Activated naive CD8-positive, alpha-beta T cell treated with anti-CD3 and anti-CD28 coated beads, Interleukin-2, amount 10 ng/mL, durations not matched to agents 7 days and 5 days (primary cell): ENCODE measurements around the gene JMJD6. TPM values are rescaled to one million over a fixed set of nuclear protein-coding genes. Genes with fewer than 3 reads are reported as not detected.
"Not testable (repeated sequence)": the region's sequence is repeated elsewhere in the genome, so short reads cannot be mapped to it uniquely, and the experiment has no call there.

Experiments
- ATAC-seq: fragments of 150-1000 bp; cut with Tn5 transposase; one replicate; pipeline ENCODE4 v1.10.0; 2021; ENCODE audit warnings: low read depth, moderate library complexity
- POLR2A ChIA-PET: fragments of 350-600 bp; sonication (Branson Sonifier 250); formaldehyde crosslinking; loops from one replicate; lab custom pipeline; 2021; ENCODE audit warnings: antibody characterized with exemption; lab: Charles Lee
- DNase-seq: peaks from one replicate; pipeline ENCODE4 v3.0.0; 2021
- H3K27ac Mint-ChIP-seq: one replicate; pipeline ENCODE4 v1.8.0; 2022; ENCODE audit warnings: mild to moderate bottlenecking, mixed read lengths
- H3K27me3 Mint-ChIP-seq: one replicate; pipeline ENCODE4 v1.8.0; 2022; ENCODE audit warnings: mild to moderate bottlenecking, moderate library complexity, mixed read lengths
- H3K36me3 Mint-ChIP-seq: one replicate; pipeline ENCODE4 v1.8.0; 2021; ENCODE audit warnings: mild to moderate bottlenecking, mixed read lengths
- H3K4me1 Mint-ChIP-seq: one replicate; pipeline ENCODE4 v1.8.0; 2021; ENCODE audit warnings: mixed read lengths
- H3K4me3 Mint-ChIP-seq: one replicate; pipeline ENCODE4 v1.8.0; 2022; ENCODE audit warnings: mild to moderate bottlenecking, moderate library complexity, mixed read lengths
- H3K9me3 Mint-ChIP-seq: one replicate; pipeline ENCODE4 v1.8.0; 2021; ENCODE audit warnings: mixed read lengths
- total RNA-seq, 2 experiments: library from RNA; stranded (reverse); gene quantifications; one replicate each; pipeline ENCODE4 v1.2.3, GENCODE V29; 2021

JMJD6 gene
- total RNA-seq, 2 experiments from 2014 or later, result 55.0 to 58.9 TPM

DNA sequence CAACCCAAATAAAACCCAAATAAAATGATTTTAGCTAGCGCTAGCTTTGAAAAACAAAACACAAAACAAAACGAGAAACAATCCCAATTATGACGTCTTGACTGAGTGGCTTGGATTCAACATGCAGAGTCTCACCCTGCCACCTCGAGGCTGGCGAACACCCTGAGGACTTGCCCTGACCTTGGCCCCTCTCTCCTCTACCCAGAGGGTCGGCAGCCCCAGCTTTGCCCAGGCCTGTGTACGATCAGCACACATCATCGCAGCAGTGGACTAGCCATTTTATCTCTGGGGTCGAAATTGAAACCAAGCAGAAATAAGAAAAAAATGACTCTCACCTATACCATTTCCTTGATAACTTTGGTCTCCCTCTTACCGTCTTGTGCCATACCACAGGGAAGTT is 4.9 kb downstream of the JMJD6 start:
- DNase-seq (no peak), ATAC-seq (no peak)
- no peak overlapping the region for H3K4me3 Mint-ChIP-seq
- peaks cover 42% of the 10 kb centered on the region for H3K4me1 Mint-ChIP-seq
- peaks cover 45% of the 10 kb centered on the region for H3K36me3 Mint-ChIP-seq
- POLR2A ChIA-PET, result no interaction called here
- H3K27me3 Mint-ChIP-seq, result no peaks in the 10 kb centered on the region
- no peaks in the 10 kb centered on the region for H3K9me3 Mint-ChIP-seq
- peak overlapping the region; percentile 5 for H3K27ac Mint-ChIP-seq

DNA sequence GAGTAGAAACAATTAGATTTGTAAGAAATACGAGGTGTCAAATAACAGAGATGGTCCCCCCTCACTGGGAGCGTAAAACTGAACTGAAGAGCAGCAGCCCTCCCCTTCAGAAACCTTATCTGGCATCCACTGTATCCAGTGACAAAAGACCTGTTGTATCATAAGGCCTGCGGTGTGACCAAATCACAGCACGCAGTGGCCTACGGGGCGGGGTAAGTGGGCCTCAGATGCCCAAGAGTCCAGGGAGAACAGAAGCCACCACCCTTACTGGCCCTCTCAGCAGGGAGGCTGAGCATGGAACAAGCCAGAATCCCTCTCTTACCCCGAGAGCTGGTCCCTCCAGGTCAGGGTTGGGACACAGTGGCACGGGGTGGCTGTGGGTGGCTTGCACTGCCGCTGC is 5.5 kb downstream of the JMJD6 start:
- POLR2A ChIA-PET, result no interaction called here
- Mint-ChIP-seq H3K4me3 (no peak overlapping the region), H3K27me3 (no peaks in the 10 kb centered on the region), H3K27ac (peak overlapping the region; percentile 7), H3K36me3 (peaks cover 48% of the 10 kb centered on the region), H3K9me3 (no peaks in the 10 kb centered on the region), H3K4me1 (peaks cover 47% of the 10 kb centered on the region)
- DNase-seq, result no peak
- no peak for ATAC-seq

DNA sequence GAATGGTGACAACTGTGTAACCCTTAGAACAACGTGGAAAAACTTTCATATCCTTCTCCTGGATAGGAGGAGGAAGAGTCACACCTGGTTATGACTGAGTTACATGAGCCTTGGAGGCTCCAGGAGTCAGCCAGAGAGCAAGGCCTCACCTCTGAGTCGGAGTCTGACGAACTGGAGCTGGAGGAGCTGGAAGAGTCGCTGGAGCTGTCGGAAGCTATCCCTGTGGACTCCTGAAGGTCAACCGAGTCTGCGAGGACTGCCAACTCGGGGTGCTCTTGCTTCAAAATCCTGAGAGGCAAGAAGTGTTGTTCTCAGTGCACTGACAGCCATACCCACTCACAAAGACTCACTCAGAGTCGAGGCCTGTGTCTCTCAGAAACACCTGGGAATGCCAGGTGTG is 6.2 kb downstream of the JMJD6 start:
- Mint-ChIP-seq H3K9me3 (no peaks in the 10 kb centered on the region), H3K4me1 (peaks cover 50% of the 10 kb centered on the region), H3K4me3 (no peak overlapping the region), H3K27me3 (no peaks in the 10 kb centered on the region), H3K36me3 (peaks cover 49% of the 10 kb centered on the region), H3K27ac (no peak overlapping the region)
- no peak for DNase-seq
- POLR2A ChIA-PET, result no interaction called here
- no peak for ATAC-seq

DNA sequence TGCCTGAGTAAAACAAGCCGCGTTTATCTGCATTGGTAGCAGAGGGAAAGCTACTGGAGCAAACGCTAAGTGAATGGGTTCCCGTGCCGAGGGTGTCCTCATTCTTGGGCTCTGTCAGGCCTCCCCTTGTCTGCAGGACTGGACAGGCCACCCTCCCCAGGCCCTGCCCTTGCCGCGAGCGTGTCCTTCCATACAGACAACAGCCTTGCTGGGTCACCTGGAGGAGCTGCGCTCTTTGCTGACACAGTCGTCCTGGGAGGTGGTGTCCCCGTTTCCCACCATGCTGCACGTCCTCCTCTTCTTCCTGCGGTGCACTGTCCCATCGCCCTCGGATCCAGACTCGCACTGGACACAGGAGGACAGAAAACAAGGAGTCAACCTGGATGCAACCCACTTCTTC is 7.9 kb downstream of the JMJD6 start:
- POLR2A ChIA-PET, result interaction anchor here (0.8 to 2.9 kb wide), 4 partner anchors 9 to 47 kb away, joined by 3 to 52 read pairs (median 17); partner anchors contain the start of genes JMJD6, METTL23, MFSD11 and SRSF2
- ATAC-seq, result no peak
- no peaks in the 10 kb centered on the region for H3K9me3 Mint-ChIP-seq

DNA sequence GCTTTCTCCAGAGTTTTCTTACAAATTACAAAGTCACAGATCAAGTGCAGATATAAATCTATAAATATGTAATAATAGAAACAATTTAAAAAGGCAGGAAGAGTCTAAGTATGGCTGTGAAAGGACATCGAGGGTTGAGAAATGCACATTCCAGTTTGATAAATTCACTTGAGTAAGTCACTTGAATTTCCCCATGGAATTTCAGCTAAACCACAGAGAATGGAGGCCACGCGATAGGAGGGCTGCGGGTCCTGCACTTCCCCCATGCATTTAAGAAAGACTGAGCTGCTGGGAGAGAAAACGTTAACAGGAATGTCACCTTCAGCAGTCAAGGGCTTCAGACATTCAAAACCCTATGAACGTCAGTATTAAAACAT is 9.6 kb downstream of the JMJD6 start:
- no peak for ATAC-seq
- peaks cover 32% of the 10 kb centered on the region for H3K36me3 Mint-ChIP-seq
- H3K4me3 Mint-ChIP-seq, result peak overlapping the region; percentile 77
- peaks cover 54% of the 10 kb centered on the region for H3K4me1 Mint-ChIP-seq
- POLR2A ChIA-PET, result interaction anchor here (2.0 to 2.9 kb wide), 3 partner anchors 11 to 19 kb away, joined by 5 to 52 read pairs (median 30); partner anchors contain the start of genes JMJD6, METTL23, MFSD11 and SRSF2
- H3K27ac Mint-ChIP-seq, result peak overlapping the region; percentile 94
- H3K27me3 Mint-ChIP-seq, result no peaks in the 10 kb centered on the region
- no peak for DNase-seq
- no peaks in the 10 kb centered on the region for H3K9me3 Mint-ChIP-seq

More for the DNA sequence above, 7.9 kb downstream of the JMJD6 start:
- DNase-seq, result no peak
- no peaks in the 10 kb centered on the region for H3K27me3 Mint-ChIP-seq
- H3K4me1 Mint-ChIP-seq, result peaks cover 54% of the 10 kb centered on the region
- H3K4me3 Mint-ChIP-seq, result no peak overlapping the region
- H3K27ac Mint-ChIP-seq, result no peak overlapping the region
- H3K36me3 Mint-ChIP-seq, result peaks cover 43% of the 10 kb centered on the region

DNA sequence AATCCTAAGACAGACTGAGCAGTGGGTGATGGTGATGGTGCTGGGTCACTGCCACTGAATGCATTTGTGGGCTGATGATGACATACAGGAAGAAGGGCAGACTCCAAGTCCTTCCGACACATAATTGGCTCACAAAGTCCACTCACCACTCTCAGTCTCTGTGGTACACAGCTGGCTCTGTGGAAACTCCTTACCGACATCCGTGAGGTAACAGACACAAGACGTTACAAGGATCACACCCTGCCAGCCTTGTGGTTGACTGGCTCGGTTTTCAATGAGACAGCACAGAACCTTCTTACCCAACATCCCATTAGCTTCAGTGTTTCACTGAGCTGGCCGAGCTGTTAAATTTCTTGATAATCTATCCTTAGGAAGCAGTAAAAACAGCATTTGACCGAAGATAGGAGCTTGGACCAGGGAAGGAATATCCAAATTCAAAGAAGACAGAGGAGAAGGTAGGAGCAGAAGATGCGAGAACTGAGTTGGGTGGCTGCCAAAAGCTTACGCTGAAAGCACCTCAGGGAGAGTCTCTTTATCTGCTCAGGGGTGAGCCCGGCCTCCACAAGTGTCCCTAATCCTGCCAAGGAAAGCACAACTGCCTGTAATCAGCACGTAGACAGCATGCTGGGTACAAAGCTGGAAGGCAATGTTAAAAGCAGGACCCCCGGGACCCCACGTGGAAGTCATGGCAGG is 10.1 kb downstream of the JMJD6 start:
- H3K27ac Mint-ChIP-seq, result peak overlapping the region; percentile 94
- peak; percentile 62 for DNase-seq
- H3K4me1 Mint-ChIP-seq, result peaks cover 56% of the 10 kb centered on the region
- peak; percentile 91 for ATAC-seq
- POLR2A ChIA-PET, result interaction anchor here (1.0 to 2.9 kb wide), 4 partner anchors 11 to 37 kb away, joined by 4 to 52 read pairs (median 18); partner anchors contain the start of genes JMJD6, METTL23, MFSD11 and SRSF2
- H3K36me3 Mint-ChIP-seq, result peaks cover 28% of the 10 kb centered on the region
- H3K27me3 Mint-ChIP-seq, result no peaks in the 10 kb centered on the region
- H3K4me3 Mint-ChIP-seq, result peak overlapping the region; percentile 77
- H3K9me3 Mint-ChIP-seq, result no peaks in the 10 kb centered on the region

DNA sequence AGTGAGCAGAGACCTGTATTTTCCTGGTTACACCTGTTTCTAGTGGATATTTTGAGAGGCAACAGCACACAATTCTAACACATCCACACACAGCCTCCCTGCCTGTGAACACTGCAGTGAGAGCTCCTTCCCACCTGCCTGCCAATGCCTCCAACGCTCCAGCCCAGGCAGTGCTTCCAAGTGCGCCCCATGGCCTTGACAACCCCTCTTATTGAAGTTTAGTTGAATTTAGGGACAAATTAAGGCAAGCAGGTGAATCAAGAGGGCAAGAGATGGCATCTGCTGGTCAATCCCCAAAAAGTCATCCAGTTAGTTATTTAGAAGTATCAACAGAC is 10.9 kb downstream of the JMJD6 start:
- no peak for DNase-seq
- Mint-ChIP-seq H3K4me3 (peak overlapping the region; percentile 77), H3K27ac (peak overlapping the region; percentile 94), H3K9me3 (no peaks in the 10 kb centered on the region), H3K4me1 (peaks cover 55% of the 10 kb centered on the region), H3K36me3 (peaks cover 24% of the 10 kb centered on the region), H3K27me3 (no peaks in the 10 kb centered on the region)
- POLR2A ChIA-PET, result interaction anchor here (1.0 to 2.9 kb wide), 5 partner anchors 12 to 38 kb away, joined by 4 to 52 read pairs (median 20); partner anchors contain the start of genes JMJD6, METTL23, MFSD11 and SRSF2
- no peak for ATAC-seq

DNA sequence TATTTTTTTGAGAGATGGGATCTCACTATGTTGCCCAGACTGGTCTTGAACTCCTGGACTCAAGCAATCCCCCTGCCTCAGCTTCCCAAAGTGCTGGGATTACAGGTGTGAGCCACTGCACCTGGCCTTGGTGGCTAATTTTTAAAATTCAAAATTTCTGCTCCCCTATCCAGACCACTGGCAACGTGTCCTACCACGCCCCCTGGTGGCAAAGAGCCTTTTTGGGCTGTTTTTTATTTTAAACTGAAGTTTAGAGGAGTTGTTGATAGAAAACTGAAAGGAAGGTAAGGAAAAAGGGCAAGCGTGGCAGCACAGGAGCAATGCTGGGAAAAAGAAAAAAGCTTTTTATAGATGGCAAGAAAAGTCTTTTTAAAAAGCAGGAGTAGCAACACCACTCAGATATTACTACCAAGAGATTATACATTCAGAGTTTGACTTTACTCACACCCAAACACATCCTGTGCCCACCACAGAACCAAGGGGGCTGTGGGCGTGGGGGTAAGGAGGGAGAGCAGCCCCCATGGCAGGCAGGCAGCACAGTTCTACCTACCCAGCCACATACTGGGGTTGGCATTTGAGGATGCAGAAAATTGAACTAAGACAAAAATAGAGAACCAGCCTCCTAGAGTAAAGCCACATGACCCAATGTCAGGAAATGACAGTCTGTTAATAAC is 11.4 kb downstream of the JMJD6 start:
- no peak for ATAC-seq
- Mint-ChIP-seq H3K36me3 (peaks cover 21% of the 10 kb centered on the region), H3K4me1 (peaks cover 55% of the 10 kb centered on the region)

DNA sequence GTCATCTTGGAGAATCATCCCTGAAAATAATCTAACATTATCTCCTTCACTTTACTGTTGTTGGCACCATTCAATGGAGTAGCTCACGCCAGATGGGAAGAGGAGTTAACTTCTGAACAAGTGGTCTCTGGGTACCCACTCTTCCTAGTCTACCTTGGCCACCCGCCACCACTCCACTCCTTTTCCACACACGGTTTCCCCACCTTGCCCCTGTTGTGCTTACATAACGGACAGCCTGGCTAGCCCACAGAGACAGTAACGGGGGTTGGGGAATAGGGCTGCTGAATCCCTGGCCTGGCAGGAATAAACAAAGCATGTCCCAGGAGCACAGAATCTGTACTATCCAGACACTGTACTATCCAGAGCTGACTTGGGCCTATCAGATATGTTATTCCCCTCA is 12.1 kb downstream of the JMJD6 start:
- ATAC-seq (no peak), DNase-seq (no peak)
- Mint-ChIP-seq H3K4me3 (no peak overlapping the region), H3K27ac (peak overlapping the region; percentile 2), H3K4me1 (peaks cover 59% of the 10 kb centered on the region), H3K27me3 (no peaks in the 10 kb centered on the region), H3K36me3 (peaks cover 19% of the 10 kb centered on the region), H3K9me3 (no peaks in the 10 kb centered on the region)
- POLR2A ChIA-PET, result interaction anchor here (1.3 to 2.7 kb wide), 5 partner anchors 10 to 43 kb away, joined by 4 to 20 read pairs (median 9); partner anchors contain the start of genes JMJD6, METTL23 and SRSF2

More for the DNA sequence above, 11.4 kb downstream of the JMJD6 start:
- Mint-ChIP-seq H3K27ac (peak overlapping the region; percentile 94), H3K9me3 (no peaks in the 10 kb centered on the region), H3K4me3 (peak overlapping the region; percentile 77), H3K27me3 (no peaks in the 10 kb centered on the region)
- DNase-seq, result peak; percentile 77
- POLR2A ChIA-PET, result interaction anchor here (2.7 kb wide), 1 partner anchor 12 kb away, joined by 20 read pairs; the partner anchor contains the start of genes JMJD6 and METTL23

DNA sequence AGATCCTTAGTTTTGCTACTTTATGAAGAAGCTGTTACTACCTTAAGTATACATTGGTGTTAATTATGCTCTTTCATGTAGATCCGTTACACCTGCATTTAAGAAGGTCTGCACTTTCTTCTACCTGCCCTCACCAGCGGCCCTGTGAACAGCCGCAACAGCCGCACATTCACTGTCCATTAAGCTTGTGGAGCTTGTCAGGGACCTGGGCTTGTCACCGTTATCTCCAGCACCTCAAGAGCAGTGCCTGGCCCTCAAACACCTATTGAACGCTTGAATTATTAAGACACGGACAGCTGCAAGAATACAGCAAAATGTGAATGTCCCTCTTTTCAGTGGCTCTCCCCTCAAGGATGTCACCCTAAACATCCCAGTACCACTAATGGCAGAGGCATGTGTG is 12.6 kb downstream of the JMJD6 start:
- ATAC-seq, result no peak
- H3K9me3 Mint-ChIP-seq, result no peaks in the 10 kb centered on the region
- no peak overlapping the region for H3K4me3 Mint-ChIP-seq
- H3K4me1 Mint-ChIP-seq, result peaks cover 57% of the 10 kb centered on the region
- H3K27ac Mint-ChIP-seq, result no peak overlapping the region
- no peak for DNase-seq
- POLR2A ChIA-PET, result interaction anchor here (0.5 to 2.7 kb wide), 10 partner anchors 11 to 156 kb away, joined by 3 to 20 read pairs (median 4); partner anchors contain the start of genes JMJD6, METTL23 and SRSF2
- H3K27me3 Mint-ChIP-seq, result no peaks in the 10 kb centered on the region
- peaks cover 19% of the 10 kb centered on the region for H3K36me3 Mint-ChIP-seq

DNA sequence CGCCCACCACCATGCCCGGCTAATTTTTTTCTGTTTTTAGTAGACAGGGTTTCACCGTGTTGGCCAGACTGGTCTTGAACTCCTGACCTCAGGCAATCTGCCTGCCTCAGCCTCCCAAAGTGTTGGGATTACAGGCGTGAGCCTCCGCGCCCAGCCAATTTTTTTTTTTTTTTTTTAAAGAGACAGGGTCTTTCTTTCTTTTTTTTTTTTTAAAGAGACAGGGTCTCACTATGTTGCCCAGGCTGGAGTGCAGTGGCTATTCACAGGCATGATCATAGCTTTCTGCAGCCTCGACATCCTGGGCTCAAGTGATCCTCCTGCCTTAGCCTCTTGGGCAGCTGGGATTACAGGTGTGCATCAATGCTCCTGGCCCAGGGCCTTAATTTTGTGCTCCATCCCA is 14.1 kb downstream of the JMJD6 start:
- POLR2A ChIA-PET, result interaction anchor here (0.6 to 2.3 kb wide), 4 partner anchors 20 to 232 kb away, joined by 3 to 9 read pairs (median 5); partner anchors contain the start of gene SRSF2
- not testable (repeated sequence) for ATAC-seq

DNA sequence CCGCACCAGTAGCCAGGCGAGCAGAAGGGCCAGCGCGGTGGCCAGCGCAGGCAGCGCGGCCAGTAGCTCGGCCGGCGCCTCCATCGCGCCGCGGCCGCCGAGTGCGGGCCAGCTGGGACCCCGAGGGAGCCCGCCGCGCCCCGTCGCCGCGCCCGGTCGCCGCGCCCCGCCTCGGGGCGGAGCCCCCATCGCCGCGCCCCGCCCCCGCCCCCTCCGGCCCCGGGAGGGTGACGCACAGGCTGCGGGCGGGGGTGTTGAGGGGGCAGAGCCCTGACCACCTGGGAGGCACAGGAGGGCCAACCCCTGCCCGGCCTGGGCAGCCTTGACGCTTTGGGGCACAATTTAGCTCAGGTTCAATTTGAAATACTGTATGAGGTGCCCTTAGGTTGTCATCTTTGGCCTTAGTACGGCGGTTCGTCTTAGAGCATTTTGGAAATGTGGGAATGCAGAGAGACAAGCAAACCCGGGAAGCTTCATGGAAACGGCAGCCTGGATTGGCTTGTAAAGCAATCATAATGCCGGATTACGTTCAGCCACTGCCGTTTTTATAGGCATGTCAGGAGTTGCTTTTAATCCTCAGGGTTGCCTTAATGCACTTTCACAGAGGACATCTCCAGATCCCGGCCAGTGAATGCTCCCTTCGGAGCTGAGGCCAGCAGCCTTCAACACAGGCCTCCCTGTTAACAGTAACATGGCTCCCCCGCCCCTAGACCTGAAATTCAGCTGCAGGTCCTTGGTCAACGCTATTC is 15.4 kb downstream of the JMJD6 start, which contains the start of gene MXRA7:
MXRA7 (minus strand) TSS at position 103 of the 749 bp plus-strand sequence; CDS start at position 84, 19 bp downstream.
- peaks cover 16% of the 10 kb centered on the region for H3K36me3 Mint-ChIP-seq
- H3K4me3 Mint-ChIP-seq, result peak within 1 kb of the TSS; percentile 73
- peaks cover 40% of the 10 kb centered on the region for H3K4me1 Mint-ChIP-seq
- POLR2A ChIA-PET, result interaction anchor here (1.5 kb wide), 1 partner anchor 24 kb away, joined by 5 read pairs; no protein-coding TSS in a partner anchor
- ATAC-seq, result peak; percentile 64
- no peaks in the 10 kb centered on the region for H3K27me3 Mint-ChIP-seq
- DNase-seq, result peak; percentile 79
- H3K9me3 Mint-ChIP-seq, result no peaks in the 10 kb centered on the region
- H3K27ac Mint-ChIP-seq, result peak within 1 kb of the TSS; percentile 45

More for the DNA sequence above, 14.1 kb downstream of the JMJD6 start:
- H3K27ac Mint-ChIP-seq, DNase-seq, H3K27me3 Mint-ChIP-seq, H3K9me3 Mint-ChIP-seq, H3K4me3 Mint-ChIP-seq: not testable (repeated sequence)
- peaks cover 16% of the 10 kb centered on the region for H3K36me3 Mint-ChIP-seq
- H3K4me1 Mint-ChIP-seq, result peaks cover 52% of the 10 kb centered on the region
